OCI-LY1 (cell line): ENCODE measurements around the gene LITAF.

Experiments
- EZH2 ChIP-seq: fragments of 200-600 bp; sonication (generic), shearing (Covaris generic); IDR thresholded peaks from 2 replicates; pipeline ENCODE4 v1.8.0; 2017; ENCODE audit warnings: borderline replicate concordance, mixed run types, mild to moderate bottlenecking, antibody characterized with exemption, low read length, moderate library complexity, mixed read lengths
- TF ChIP-seq, protein P1 (sequence below): fragments of 200-600 bp; sonication (generic), shearing (Covaris generic); IDR thresholded peaks from 2 replicates; pipeline ENCODE4 v1.5.1; 2017; ENCODE audit warnings: mild to moderate bottlenecking, antibody characterized with exemption, low read length, moderate library complexity, mixed read lengths

DNA sequence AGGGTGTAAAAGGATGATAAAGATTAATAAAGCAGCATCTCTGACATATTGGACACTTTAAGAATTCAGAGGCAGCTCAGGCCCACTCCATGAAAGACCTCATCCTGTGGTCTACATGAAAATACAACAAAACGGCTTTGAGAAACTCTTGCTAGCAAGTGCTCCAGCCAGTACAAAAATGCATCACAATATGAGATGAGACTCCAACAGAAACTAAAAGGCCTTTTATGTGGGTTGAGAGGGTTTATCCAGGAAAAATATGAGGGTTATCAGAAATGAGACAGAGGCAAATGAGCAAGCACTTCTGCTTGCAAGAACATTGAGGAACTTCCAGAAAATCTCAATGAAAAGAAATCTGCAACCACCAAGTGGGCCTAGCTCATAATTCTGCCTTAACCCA is 65.7 kb downstream of the LITAF start:
- TF ChIP-seq, protein P1, sequence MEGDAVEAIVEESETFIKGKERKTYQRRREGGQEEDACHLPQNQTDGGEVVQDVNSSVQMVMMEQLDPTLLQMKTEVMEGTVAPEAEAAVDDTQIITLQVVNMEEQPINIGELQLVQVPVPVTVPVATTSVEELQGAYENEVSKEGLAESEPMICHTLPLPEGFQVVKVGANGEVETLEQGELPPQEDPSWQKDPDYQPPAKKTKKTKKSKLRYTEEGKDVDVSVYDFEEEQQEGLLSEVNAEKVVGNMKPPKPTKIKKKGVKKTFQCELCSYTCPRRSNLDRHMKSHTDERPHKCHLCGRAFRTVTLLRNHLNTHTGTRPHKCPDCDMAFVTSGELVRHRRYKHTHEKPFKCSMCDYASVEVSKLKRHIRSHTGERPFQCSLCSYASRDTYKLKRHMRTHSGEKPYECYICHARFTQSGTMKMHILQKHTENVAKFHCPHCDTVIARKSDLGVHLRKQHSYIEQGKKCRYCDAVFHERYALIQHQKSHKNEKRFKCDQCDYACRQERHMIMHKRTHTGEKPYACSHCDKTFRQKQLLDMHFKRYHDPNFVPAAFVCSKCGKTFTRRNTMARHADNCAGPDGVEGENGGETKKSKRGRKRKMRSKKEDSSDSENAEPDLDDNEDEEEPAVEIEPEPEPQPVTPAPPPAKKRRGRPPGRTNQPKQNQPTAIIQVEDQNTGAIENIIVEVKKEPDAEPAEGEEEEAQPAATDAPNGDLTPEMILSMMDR, result no peak
- no peak for TF ChIP-seq EZH2
